NCI-H748 (cell line): ENCODE data around the gene RNF26.

Experiments used
- DNase-seq: peaks from one replicate; lab custom pipeline; 2025; ENCODE audit not compliant: unreplicated experiment; lab: John Stamatoyannopoulos, UW

RNF26 gene

DNA sequence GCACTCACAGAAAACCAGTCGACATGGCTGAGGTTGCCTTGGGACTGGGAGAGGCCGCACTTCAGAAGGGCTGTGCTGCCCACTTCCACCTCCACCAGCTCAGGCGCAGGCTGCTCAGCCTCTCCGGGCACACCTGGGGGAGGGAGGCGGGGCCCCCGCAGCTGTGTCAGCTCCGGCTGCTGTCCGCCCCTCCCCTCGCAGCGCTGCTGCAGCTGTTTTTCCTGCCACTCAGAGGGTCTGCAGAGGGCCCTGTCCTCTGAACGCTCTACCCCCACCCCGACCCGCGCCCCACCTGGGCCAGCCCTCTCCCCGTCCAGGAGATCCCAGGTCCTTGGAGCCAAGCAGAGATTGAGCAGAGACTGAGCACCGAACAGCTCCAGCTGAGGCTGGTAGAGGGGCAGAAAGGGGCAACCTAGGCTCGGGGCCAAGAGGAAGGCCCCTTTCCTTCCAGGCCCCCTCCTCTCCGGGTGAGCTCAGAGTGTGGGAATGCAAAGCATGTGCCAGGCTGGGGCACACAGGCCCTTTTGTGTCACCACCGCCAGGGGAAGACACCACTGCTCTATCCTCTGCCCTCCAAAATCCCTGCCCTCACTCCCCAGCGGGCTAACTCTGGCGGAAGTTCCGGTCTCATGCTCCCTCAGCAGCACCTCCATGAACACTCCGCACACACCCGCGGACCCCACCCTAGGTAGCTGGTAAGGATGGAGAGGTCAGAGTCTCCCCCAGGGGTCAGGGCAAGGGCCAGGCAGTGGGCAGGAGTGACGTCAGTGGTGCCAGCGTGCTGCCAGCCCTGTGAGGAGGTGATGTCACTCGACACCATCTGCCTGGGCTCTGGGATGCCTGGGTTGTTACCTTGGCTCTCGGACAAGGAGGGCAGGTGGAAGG lies 19.0 kb upstream of the RNF26 start:
- peak; percentile 68 for DNase-seq

DNA sequence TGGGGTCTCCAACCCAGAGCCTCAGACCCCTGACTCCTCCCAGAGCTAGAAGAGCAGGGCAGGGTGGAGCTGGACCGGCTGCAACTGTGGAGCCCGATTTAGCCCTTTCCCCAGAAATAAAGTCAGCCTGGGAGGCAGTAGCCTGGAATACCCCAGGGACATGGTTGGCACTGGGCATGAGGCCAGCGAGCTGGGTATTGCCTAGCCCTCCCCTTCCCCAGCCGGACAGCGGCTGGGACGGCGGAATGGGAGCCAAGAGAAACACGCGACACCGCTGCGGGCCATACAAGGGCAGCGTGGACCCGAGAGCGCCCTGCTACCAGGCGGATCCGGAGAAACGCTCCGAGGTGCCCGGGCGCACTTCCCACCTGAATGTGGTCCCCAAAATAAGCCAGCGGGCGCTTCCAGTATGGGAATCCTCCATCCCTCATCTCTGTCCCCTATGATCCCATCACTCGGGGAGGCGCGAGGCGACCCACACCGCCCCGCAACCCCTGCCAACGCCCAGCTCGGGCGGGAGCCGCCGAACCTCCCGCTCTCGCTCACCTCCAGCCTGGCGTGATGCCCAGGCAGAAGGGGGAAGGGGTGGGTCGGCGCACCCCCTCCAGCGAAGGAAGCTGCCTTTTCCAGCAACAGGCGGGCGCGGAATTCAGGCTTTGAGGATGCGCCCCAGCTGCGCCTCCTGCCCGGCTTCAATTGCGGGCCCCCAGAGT lies 18.2 kb upstream of the RNF26 start:
- DNase-seq: peak; percentile 61

GRCh38 chr11:119316729-119317591 lies 17.4 kb upstream of the RNF26 start, which contains the start of gene MCAM:
TSS of gene MCAM (minus strand) at chr11:119317130. CDS start at chr11:119317101, 29 bp downstream.
- peak; percentile 49 for DNase-seq

DNA sequence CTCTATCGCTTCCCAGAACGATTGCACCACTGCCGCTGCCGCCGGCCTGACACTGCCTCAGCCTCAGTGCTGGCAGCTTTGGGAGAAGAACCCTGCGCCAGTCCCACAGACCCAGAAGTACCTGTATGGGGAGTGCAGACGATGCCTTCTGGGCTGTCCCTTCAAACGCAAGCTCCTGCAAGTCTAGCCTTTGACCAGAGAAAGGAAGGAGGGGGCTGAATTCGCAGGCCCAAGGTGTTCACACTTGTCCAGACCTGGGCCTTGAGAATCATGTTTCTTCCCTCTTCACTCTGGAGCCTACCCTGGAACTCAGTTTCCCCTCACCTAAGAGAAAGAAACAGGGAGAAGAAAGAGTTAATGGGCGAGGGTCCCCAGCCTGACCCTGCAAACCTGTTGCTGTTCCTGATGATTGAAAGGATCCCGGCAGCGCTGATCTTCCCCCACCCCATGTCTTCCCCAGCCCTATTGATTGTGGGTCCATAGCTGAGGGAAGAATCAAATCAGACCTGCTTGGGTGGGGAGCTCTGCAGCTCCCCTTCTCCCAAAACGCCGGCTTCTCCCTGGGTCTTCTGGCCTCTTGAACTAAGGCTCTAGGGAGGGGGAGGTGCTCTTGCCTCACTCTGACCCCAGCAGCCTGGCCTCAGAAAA lies 16.6 kb upstream of the RNF26 start:
- DNase-seq: no peak

DNA sequence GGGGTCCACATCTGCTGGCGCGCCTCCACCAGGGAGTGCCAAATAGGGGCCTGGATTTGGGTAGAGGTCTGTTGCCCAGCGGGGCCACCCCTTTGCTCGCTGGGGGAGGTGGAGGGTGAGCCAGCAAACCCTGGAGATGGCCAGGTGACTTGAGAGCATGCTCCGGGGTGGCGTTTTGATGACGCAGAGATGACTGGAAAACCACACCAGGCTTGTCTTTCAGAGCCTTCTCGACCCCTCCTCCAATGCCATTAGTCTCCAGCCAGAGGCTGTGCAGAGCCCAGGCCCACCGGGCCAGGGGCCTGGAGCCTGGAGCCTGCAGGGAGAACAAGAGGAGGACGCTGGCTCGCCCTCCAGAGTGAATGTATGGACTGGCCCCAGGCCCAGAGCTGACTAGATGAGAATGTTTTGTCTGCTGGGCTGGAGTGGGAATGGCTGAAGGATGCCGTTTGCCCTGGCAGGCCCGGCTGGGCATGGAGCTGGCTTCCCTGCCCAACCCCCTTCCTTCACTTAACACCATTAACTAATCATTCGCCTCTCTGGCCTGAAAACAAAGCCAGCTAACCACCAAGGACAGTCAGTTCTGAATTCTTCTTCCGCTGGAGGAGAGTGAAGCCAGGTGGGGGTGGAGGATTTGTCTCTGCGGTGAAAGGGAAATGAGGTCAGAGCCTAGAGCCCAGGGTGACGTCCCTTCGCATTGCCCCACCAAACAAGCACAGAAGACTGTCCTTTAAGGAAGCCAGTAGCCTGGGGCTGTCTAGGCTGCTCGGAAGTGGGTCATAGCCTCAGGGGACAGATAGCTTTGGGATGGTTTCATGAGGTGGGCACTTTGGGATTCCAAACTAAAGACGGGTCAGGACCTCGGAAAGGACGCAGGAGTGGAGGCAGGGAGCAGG lies 15.8 kb upstream of the RNF26 start:
- DNase-seq: no peak

- no peak for DNase-seq
Observed at GRCh38 chr11:119319136-119319699, 15.1 kb upstream of the RNF26 start.

GRCh38 chr11:119319700-119320239 lies 14.6 kb upstream of the RNF26 start:
- DNase-seq: no peak

- no peak for DNase-seq
Observed at GRCh38 chr11:119320240-119320775, 14.0 kb upstream of the RNF26 start.

GRCh38 chr11:119320776-119321524 lies 13.4 kb upstream of the RNF26 start:
- no peak for DNase-seq

DNA sequence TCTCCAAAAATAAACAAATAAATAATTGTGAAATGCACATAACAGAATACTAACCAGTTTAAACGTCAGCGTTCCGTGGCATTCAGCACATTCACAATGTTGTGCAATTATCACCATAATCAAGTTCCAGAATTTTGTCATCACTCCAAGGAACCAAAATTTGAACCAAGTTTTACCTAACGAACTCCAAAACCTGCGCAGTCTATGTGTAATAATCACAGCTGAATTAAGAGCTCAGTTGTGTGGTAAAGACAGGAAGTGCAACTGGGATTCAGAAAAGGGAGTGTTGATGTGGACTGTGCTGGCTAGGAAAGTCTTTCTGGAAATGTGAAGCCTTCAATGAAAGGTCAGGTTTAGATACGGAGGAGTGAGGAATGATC lies 12.0 kb upstream of the RNF26 start:
- DNase-seq: no peak

DNA sequence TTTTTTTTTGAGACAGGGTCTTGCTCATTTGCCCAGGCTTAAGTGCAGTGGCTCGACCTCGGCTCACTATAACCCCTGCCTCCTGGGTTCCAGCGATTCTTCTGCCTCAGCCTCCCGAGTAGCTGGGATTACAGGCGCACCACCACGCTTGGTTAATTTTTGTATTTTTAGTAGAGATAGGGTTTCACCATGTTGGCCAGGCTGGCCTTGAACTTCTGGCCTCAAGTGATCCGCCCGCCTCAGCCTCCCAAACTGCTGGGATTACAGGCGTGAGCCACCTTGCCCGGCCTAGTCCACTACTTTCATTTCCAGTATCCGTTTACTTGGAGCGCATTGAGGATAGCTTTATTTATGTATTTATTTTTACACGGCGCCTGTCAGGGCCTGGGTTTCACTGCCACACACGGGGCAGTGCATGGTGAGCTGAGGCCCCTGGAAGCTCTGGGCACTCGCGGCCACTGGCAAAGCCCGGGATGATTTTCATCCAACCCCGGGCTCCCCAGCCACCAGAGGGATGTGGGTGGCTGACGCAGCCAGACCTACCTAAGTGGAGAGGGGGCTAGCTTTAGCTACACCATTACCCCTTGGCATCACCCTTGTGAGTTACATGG lies 11.3 kb upstream of the RNF26 start:
- no peak for DNase-seq

GRCh38 chr11:119323532-119324033 lies 10.7 kb upstream of the RNF26 start:
- peak; percentile 62 for DNase-seq

DNA sequence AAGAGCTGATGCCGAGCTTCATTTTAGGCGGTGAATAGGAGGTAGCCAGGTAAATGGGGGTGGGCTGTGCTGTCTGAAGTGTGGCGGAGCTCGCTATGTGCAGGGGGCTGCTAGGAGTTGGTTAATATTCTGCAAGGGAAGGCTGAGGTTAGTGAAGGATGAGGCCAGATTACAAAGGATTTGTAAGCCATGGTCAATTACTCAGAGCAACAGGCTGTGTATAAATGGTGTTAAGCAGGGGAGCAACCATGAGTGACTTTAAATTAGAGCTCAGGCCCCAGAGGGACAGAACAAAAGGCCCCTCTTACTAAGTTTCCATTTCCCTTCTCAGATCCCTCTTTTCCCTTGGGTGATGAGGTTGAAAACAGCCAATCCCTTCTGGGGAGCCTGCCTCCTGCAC lies 10.1 kb upstream of the RNF26 start:
- no peak for DNase-seq

DNA sequence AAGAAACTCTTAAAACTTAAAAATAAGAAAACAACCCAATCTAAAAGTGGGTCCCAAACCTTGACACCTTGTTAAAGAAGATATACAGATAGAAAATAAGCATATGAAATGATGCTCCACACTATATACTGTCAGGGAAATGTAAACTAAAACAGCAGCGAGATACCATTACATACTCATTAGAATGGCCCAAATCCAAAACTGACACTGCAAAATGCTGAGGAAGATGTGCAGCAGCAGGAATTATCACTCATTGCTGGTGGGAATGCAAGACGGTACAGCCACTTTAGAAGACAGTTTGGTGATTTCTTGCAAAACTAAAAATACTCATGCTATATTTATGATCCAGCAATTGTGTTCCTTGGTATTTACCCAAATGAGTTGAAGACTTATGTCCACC lies 5.0 kb upstream of the RNF26 start:
- DNase-seq: no peak

- DNase-seq: no peak
Observed at GRCh38 chr11:119330237-119330636, 4.1 kb upstream of the RNF26 start.

GRCh38 chr11:119332111-119332765 lies 2.1 kb upstream of the RNF26 start:
- no peak for DNase-seq

- no peak for DNase-seq
Observed at GRCh38 chr11:119335091-119335654, 846 bp downstream of the RNF26 start.
